H7 (cell line): ENCODE measurements around the gene MUC6. TPM values are rescaled to one million over a fixed set of nuclear protein-coding genes. Genes with fewer than 3 reads are reported as not detected.

ENCODE experiments used
- DNase-seq: peaks from one replicate; pipeline ENCODE4 v3.0.0; 2012
- H3K27me3 ChIP-seq: 2 replicates; pipeline ENCODE4 v1.6.0; 2011; ENCODE audit warnings: mild to moderate bottlenecking, low read length; ENCODE audit not compliant: control insufficient read depth, insufficient read depth
- H3K36me3 ChIP-seq: replicated peaks from 2 replicates; pipeline ENCODE4 v1.5.1; 2011; ENCODE audit warnings: low read length; ENCODE audit not compliant: control insufficient read depth, insufficient read depth
- H3K4me3 ChIP-seq: 2 replicates; pipeline ENCODE4 v1.5.1; 2011; ENCODE audit warnings: low read depth, mild to moderate bottlenecking, control low read depth, low read length, moderate library complexity; ENCODE audit not compliant: insufficient read depth
- total RNA-seq: library from RNA; depleted of rRNA; stranded (reverse); fragments of >200 nt; shearing (Covaris generic); gene quantifications from 2 replicates; pipeline ENCODE4 v1.2.3, GENCODE V29; 2014

The MUC6 gene
- total RNA-seq, 1 experiment from 2014 or later, result not detected

GRCh38 chr11:995044-995751, 41.3 kb downstream of the MUC6 start:
- H3K27me3 ChIP-seq, result no peaks in the 10 kb centered on the region
- no peak overlapping the region for H3K4me3 ChIP-seq
- H3K36me3 ChIP-seq, result peaks cover 15% of the 10 kb centered on the region
- no peak for DNase-seq

GRCh38 chr11:993632-994167, 42.8 kb downstream of the MUC6 start:
- DNase-seq, result no peak
- no peak overlapping the region for H3K4me3 ChIP-seq

GRCh38 chr11:992577-992976, 43.9 kb downstream of the MUC6 start:
- no peak for DNase-seq
- no peak overlapping the region for H3K4me3 ChIP-seq

More at GRCh38 chr11:993632-994167, 42.8 kb downstream of the MUC6 start:
- H3K36me3 ChIP-seq, result peaks cover 19% of the 10 kb centered on the region
- no peaks in the 10 kb centered on the region for H3K27me3 ChIP-seq

GRCh38 chr11:991711-992307, 44.7 kb downstream of the MUC6 start:
- Histone ChIP-seq H3K36me3 (peaks cover 27% of the 10 kb centered on the region), H3K4me3 (no peak overlapping the region)
- DNase-seq, result no peak

More at GRCh38 chr11:992577-992976, 43.9 kb downstream of the MUC6 start:
- H3K36me3 ChIP-seq, result peaks cover 24% of the 10 kb centered on the region
- no peaks in the 10 kb centered on the region for H3K27me3 ChIP-seq

GRCh38 chr11:991034-991433, 45.5 kb downstream of the MUC6 start:
- H3K36me3 ChIP-seq, result peaks cover 30% of the 10 kb centered on the region
- H3K27me3 ChIP-seq, result no peaks in the 10 kb centered on the region
- DNase-seq, result no peak
- no peak overlapping the region for H3K4me3 ChIP-seq

More at GRCh38 chr11:991711-992307, 44.7 kb downstream of the MUC6 start:
- H3K27me3 ChIP-seq, result no peaks in the 10 kb centered on the region

- H3K27me3 ChIP-seq, result no peaks in the 10 kb centered on the region
- no peak overlapping the region for H3K4me3 ChIP-seq
- peaks cover 36% of the 10 kb centered on the region for H3K36me3 ChIP-seq
- no peak for DNase-seq
Observed at GRCh38 chr11:990101-990500, 46.4 kb downstream of the MUC6 start.

- H3K4me3 ChIP-seq, result no peak overlapping the region
- no peak for DNase-seq
- H3K36me3 ChIP-seq, result peaks cover 34% of the 10 kb centered on the region
- H3K27me3 ChIP-seq, result no peaks in the 10 kb centered on the region
Observed at GRCh38 chr11:987671-988070, 48.8 kb downstream of the MUC6 start.

- Histone ChIP-seq H3K36me3 (peaks cover 30% of the 10 kb centered on the region), H3K4me3 (no peak overlapping the region), H3K27me3 (no peaks in the 10 kb centered on the region)
- no peak for DNase-seq
Observed at GRCh38 chr11:986952-987305, 49.6 kb downstream of the MUC6 start.

GRCh38 chr11:986270-986951, 50.1 kb downstream of the MUC6 start:
- H3K27me3 ChIP-seq, result no peaks in the 10 kb centered on the region
- DNase-seq, result no peak
- no peak overlapping the region for H3K4me3 ChIP-seq
- H3K36me3 ChIP-seq, result peaks cover 32% of the 10 kb centered on the region

- no peak for DNase-seq
- Histone ChIP-seq H3K36me3 (peaks cover 38% of the 10 kb centered on the region), H3K27me3 (no peaks in the 10 kb centered on the region), H3K4me3 (no peak overlapping the region)
Observed at GRCh38 chr11:985848-986247, 50.7 kb downstream of the MUC6 start.

GRCh38 chr11:985406-985805, 51.1 kb downstream of the MUC6 start:
- H3K36me3 ChIP-seq, result peaks cover 39% of the 10 kb centered on the region
- H3K27me3 ChIP-seq, result no peaks in the 10 kb centered on the region
- no peak for DNase-seq
- no peak overlapping the region for H3K4me3 ChIP-seq

- peaks cover 39% of the 10 kb centered on the region for H3K36me3 ChIP-seq
- no peaks in the 10 kb centered on the region for H3K27me3 ChIP-seq
- no peak for DNase-seq
Observed at GRCh38 chr11:984546-984945, 52.0 kb downstream of the MUC6 start.

GRCh38 chr11:981764-982163, 54.8 kb downstream of the MUC6 start:
- DNase-seq, result no peak
- peaks cover 30% of the 10 kb centered on the region for H3K36me3 ChIP-seq
- H3K4me3 ChIP-seq, result no peak overlapping the region
- H3K27me3 ChIP-seq, result no peaks in the 10 kb centered on the region

More at GRCh38 chr11:984546-984945, 52.0 kb downstream of the MUC6 start:
- H3K4me3 ChIP-seq, result no peak overlapping the region

- DNase-seq, result no peak
- no peaks in the 10 kb centered on the region for H3K27me3 ChIP-seq
- H3K4me3 ChIP-seq, result no peak overlapping the region
- H3K36me3 ChIP-seq, result peaks cover 23% of the 10 kb centered on the region
Observed at GRCh38 chr11:980438-981357, 55.8 kb downstream of the MUC6 start.
